K562 (cell line): ENCODE results near the gene RHPN2. TPM values are rescaled to one million over a fixed set of nuclear protein-coding genes. Genes with fewer than 3 reads are reported as not detected.
"Not testable (repeated sequence)": the region's sequence is repeated elsewhere in the genome, so short reads cannot be mapped to it uniquely, and the experiment has no call there.

Experiments
- ATAC-seq: fragments of 200-7000 bp; cut with Tn5 transposase; 3 replicates; pipeline ENCODE4 v1.9.1; 2020; ENCODE audit warnings: moderate library complexity
- BruUV-seq: library from RNA; stranded (reverse); fragments of 400-500 nt; replicated peaks from 2 replicates; lab custom pipeline; 2021; lab: Mats Ljungman, UMichigan
- CTCF ChIA-PET: fragments of 300-600 bp; formaldehyde crosslinking; extraction: SDS; loops from one replicate; lab custom pipeline; 2021; ENCODE audit warnings: low intra/inter-chr PET ratio; lab: Yijun Ruan, JAX
- POLR2A ChIA-PET: fragments of 300-600, 350-650 bp; sonication (Branson Sonifier 250); formaldehyde crosslinking; extraction: SDS; loops from one replicate; lab custom pipeline; 2021; ENCODE audit warnings: antibody characterized with exemption, inconsistent platforms; lab: Yijun Ruan, JAX
- DNase-seq, 4 experiments: peaks; one replicate each; pipeline versions ENCODE4 v3.0.0 to v3.0.0-alpha.2; 2011 to 2018; ENCODE audit warnings: low spot score in 3 of 4, mixed read lengths in 3 of 4; ENCODE audit errors: extremely low read depth in 1 of 4
- FAIRE-seq: peaks from 2 replicates; lab custom pipeline; 2011; peaks lifted over from hg19 to GRCh38; lab: Jason Lieb, UNC
- H2AFZ ChIP-seq: 2 replicates; pipeline ENCODE4 v1.6.0; 2011; ENCODE audit warnings: low read depth, low read length, control low read depth, inconsistent platforms
- H3K27ac ChIP-seq: fragments of 200-600 bp; 3 replicates; pipeline ENCODE4 v1.8.0; 2011; ENCODE audit warnings: low read depth, mild to moderate bottlenecking, control low read depth, inconsistent platforms, low read length, moderate library complexity, mixed read lengths; ENCODE audit errors: extremely low read depth
- H3K27me3 ChIP-seq, 2 experiments: fragments of 300-600 bp in 1 of 2; 2 replicates in 1 of 2; 3 replicates in 1 of 2; pipeline versions ENCODE4 v1.6.0 to v1.8.0; 2011; ENCODE audit warnings: inconsistent platforms in 2 of 2, low read length in 2 of 2, mild to moderate bottlenecking in 1 of 2, mixed read lengths in 1 of 2, moderate library complexity in 1 of 2; ENCODE audit not compliant: control insufficient read depth in 2 of 2, insufficient read depth in 2 of 2
- H3K36me3 ChIP-seq: fragments of 300-600 bp; 3 replicates; pipeline ENCODE4 v1.8.0; 2011; ENCODE audit warnings: mild to moderate bottlenecking, low read length, inconsistent platforms; ENCODE audit not compliant: control insufficient read depth, insufficient read depth
- H3K4me1 ChIP-seq, 2 experiments: fragments of 200-600 bp in 1 of 2; replicated peaks in 1 of 2; 2 replicates in 1 of 2; 3 replicates in 1 of 2; pipeline versions ENCODE4 v1.5.1 to v1.8.0; 2011; ENCODE audit warnings: inconsistent platforms in 2 of 2, low read length in 2 of 2, mild to moderate bottlenecking in 1 of 2, mixed read lengths in 1 of 2, moderate library complexity in 1 of 2; ENCODE audit not compliant: control insufficient read depth in 2 of 2, insufficient read depth in 2 of 2
- H3K4me2 ChIP-seq: 2 replicates; pipeline ENCODE4 v1.6.1; 2011; ENCODE audit warnings: low read length, control low read depth, inconsistent platforms, mixed read lengths; ENCODE audit not compliant: insufficient read depth
- H3K4me3 ChIP-seq: fragments of 200-600 bp; sonication (generic), shearing (Covaris generic); 2 replicates; pipeline ENCODE4 v1.5.1; 2016; ENCODE audit warnings: control low read depth, inconsistent platforms
- H3K79me2 ChIP-seq: fragments of 200-600 bp; 3 replicates; pipeline ENCODE4 v1.8.0; 2011; ENCODE audit warnings: low read length, inconsistent platforms; ENCODE audit not compliant: control insufficient read depth, insufficient read depth
- H3K9ac ChIP-seq, 2 experiments: 2 replicates each; pipeline versions ENCODE4 v1.6.0 to v1.6.1; 2011; ENCODE audit warnings: low read depth in 2 of 2, low read length in 2 of 2, control low read depth in 1 of 2, inconsistent platforms in 1 of 2, mild to moderate bottlenecking in 1 of 2, mixed read lengths in 1 of 2; ENCODE audit not compliant: insufficient read depth in 1 of 2
- H3K9me1 ChIP-seq: one replicate; pipeline ENCODE4 v1.6.0; 2011; ENCODE audit warnings: inconsistent platforms, mild to moderate bottlenecking, low read length, moderate library complexity; ENCODE audit not compliant: control insufficient read depth, insufficient read depth
- H3K9me3 ChIP-seq: replicated peaks from 2 replicates; pipeline ENCODE4 v1.5.1; 2011; ENCODE audit warnings: low read depth, low read length, inconsistent platforms; ENCODE audit not compliant: control insufficient read depth, insufficient read depth
- H4K20me1 ChIP-seq: replicated peaks from 2 replicates; pipeline ENCODE4 v1.6.1; 2011; ENCODE audit warnings: low read length, inconsistent platforms, mixed read lengths; ENCODE audit not compliant: control insufficient read depth, insufficient read depth
- NFYB ChIP-seq: IDR thresholded peaks from 2 replicates; pipeline ENCODE4 v1.6.1; 2011; ENCODE audit warnings: mild to moderate bottlenecking, moderate library complexity; ENCODE audit not compliant: insufficient read length; ENCODE audit errors: extremely low read depth
- POLR2A ChIP-seq: fragments of 450-650 bp; conservative IDR thresholded peaks from 2 replicates; pipeline ENCODE4 v1.6.1; 2016
- ZBTB33 ChIP-seq: sonication (generic); formaldehyde crosslinking; IDR thresholded peaks from 2 replicates; pipeline ENCODE4 v1.8.1; 2023; ENCODE audit warnings: mild to moderate bottlenecking, missing genetic modification reagents
- WGBS: fragments of 100-300 bp; shearing (Covaris generic); methylation state at CpG from one replicate; pipeline ENCODE4 v1.1.6; 2016; ENCODE audit warnings: low coverage, mixed read lengths; ENCODE audit not compliant: insufficient coverage; ENCODE audit errors: missing lambda C conversion rate; 5-methylcytosine and 5-hydroxymethylcytosine counted together
- in situ Hi-C: fragments of 300-500 bp; cut with MboI; formaldehyde crosslinking; loops from 4 replicates; pipeline ENCODE4 v1.15.0; 2018; ENCODE audit warnings: inconsistent platforms, mixed read lengths
- intact Hi-C: fragments of 100-400 bp; cut with micrococcal nuclease; formaldehyde crosslinking; loops from 2 replicates; pipeline ENCODE4 v1.14.2; 2022
- polyA plus RNA-seq, 8 experiments: library from polyadenylated mRNA; depleted of rRNA in 4 of 8; stranded (reverse) in 5 of 8; unstranded in 3 of 8; fragments of >200 nt; fragmentation: Nextera tagmentation in 2 of 8; fragmentation: Illumina TruSeq in 1 of 8; extraction: Ambion mirVana in 2 of 8; extraction: Trizol in 1 of 8; gene quantifications; 2 replicates each; pipeline versions ENCODE4 v1.2.1 to v1.2.3, GENCODE V29; 2011 to 2014; ENCODE audit warnings: inconsistent platforms in 1 of 8, missing spikeins in 1 of 8
- total RNA-seq, 7 experiments: library from RNA; depleted of rRNA in 6 of 7; stranded (reverse); fragments of >200 nt in 6 of 7; fragmentation: Illumina TruSeq in 2 of 7; extraction: Trizol in 2 of 7; gene quantifications; 2 replicates each; pipeline versions ENCODE4 v1.2.1 to v1.2.3, GENCODE V29; 2011 to 2021; ENCODE audit warnings: low replicate concordance in 1 of 7

RHPN2 gene
- total and polyA plus RNA-seq, 9 of the 15 experiments (the other 6 are each of a cell fraction or from before 2014, with no cell fraction given), result 0.63 to 9.9 (median 3.2) TPM

DNA sequence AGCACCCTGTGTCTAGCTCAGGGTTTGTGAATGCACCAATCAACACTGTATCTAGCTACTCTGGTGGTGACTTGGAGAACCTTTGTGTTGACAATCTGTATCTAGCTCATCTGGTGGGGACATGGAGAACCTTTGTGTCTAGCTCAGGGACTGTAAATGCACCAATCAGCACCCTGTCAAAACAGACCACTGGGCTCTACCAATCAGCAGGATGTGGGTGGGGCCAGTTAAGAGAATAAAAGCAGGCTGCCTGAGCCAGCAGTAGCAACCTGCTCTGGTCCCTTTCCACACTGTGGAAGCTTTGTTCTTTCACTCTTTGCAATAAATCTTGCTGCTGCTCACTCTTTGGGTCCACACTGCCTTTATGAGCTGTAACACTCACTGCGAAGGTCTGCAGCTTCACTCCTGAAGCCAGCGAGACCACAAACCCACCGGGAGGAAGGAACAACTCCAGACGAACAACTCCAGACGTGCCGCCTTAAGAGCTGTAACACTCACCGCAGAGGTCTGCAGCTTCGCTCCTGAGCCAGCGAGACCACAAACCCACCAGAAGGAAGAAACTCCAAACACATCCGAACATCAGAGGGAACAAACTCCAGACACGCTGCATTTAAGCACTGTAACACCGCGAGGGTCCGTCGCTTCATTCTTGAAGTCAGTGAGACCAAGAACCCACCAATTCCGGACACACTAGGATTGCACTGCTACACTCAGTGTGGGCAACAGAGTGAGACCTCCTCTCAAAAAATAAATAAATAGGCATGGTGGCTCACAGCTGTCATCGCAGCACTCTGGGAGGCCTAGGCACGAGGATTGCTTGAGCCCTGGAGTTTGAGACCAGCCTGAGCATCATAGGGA is 27.3 kb downstream of the RHPN2 start:
- POLR2A ChIA-PET, result interaction anchor here (0.9 kb wide), 1 partner anchor 11 kb away, joined by 3 read pairs; no protein-coding TSS in a partner anchor
- in situ Hi-C loops, result not testable (repeated sequence)

GRCh38 chr19:33036370-33037167 is 28.1 kb downstream of the RHPN2 start:
- H3K36me3 ChIP-seq, FAIRE-seq, DNase-seq, CTCF ChIA-PET, intact Hi-C loops, ATAC-seq, H3K27me3 ChIP-seq, H4K20me1 ChIP-seq, H3K9me1 ChIP-seq, in situ Hi-C loops, BruUV-seq, H3K9me3 ChIP-seq, H2AFZ ChIP-seq, H3K4me1 ChIP-seq, H3K4me2 ChIP-seq, H3K79me2 ChIP-seq, H3K9ac ChIP-seq, H3K27ac ChIP-seq, H3K4me3 ChIP-seq: not testable (repeated sequence)
- WGBS, result 81% methylated on average over 30 of the region's 45 CpGs
- TF ChIP-seq ZBTB33 (CRISPR knock-in tag), result 0 out of 2 replicates have a peak, but pooled peaks have one; percentile 18
- POLR2A ChIA-PET, result interaction anchor here (0.9 kb wide), 1 partner anchor 12 kb away, joined by 3 read pairs; no protein-coding TSS in a partner anchor

More for the DNA sequence above, 27.3 kb downstream of the RHPN2 start:
- not testable (repeated sequence) for H4K20me1 ChIP-seq
- TF ChIP-seq NFYB (peak; percentile 35), POLR2A (peak; percentile 57; the same call in 1 of the 2 replicates)
- TF ChIP-seq, all 486 proteins: peak for 2; not testable (repeated sequence) for 484
- H3K27me3 ChIP-seq, DNase-seq, CTCF ChIA-PET, H3K4me3 ChIP-seq, H3K79me2 ChIP-seq, H3K36me3 ChIP-seq, intact Hi-C loops, H3K9ac ChIP-seq, H3K9me1 ChIP-seq, H2AFZ ChIP-seq, H3K4me2 ChIP-seq, FAIRE-seq, H3K9me3 ChIP-seq, H3K27ac ChIP-seq, H3K4me1 ChIP-seq, ATAC-seq: not testable (repeated sequence)
- WGBS, result 90% methylated on average over 12 of the region's 18 CpGs
- TSS peak; percentile 93 for BruUV-seq
